K562 (cell line): Measurements from ENCODE around the gene FOXR1. TPM values are rescaled to one million over a fixed set of nuclear protein-coding genes. Genes with fewer than 3 reads are reported as not detected.

Source experiments
- CBFA2T3 ChIP-seq: fragments of 450-650 bp; IDR thresholded peaks from 2 replicates; pipeline ENCODE4 v1.6.1; 2017
- E2F5 ChIP-seq: sonication (generic); formaldehyde crosslinking; IDR thresholded peaks from 2 replicates; pipeline ENCODE4 v1.8.0; 2022; ENCODE audit warnings: mild to moderate bottlenecking, missing genetic modification reagents
- FOXA3 ChIP-seq, 2 experiments: fragments of 450-650 bp in 1 of 2; sonication (generic) in 1 of 2; formaldehyde crosslinking; IDR thresholded peaks in 1 of 2; conservative IDR thresholded peaks in 1 of 2; 2 replicates each; pipeline versions ENCODE4 v1.4.0 to v1.8.0; 2020 to 2022; ENCODE audit warnings: mild to moderate bottlenecking in 2 of 2, missing genetic modification reagents in 1 of 2
- GATAD2A ChIP-seq: fragments of 450-650 bp; IDR thresholded peaks from 2 replicates; pipeline ENCODE4 v1.6.1; 2017
- HDAC6 ChIP-seq: IDR thresholded peaks from 2 replicates; pipeline ENCODE4 v1.6.1; 2012; ENCODE audit warnings: low read depth, mild to moderate bottlenecking, control low read depth, inconsistent platforms, low read length, moderate library complexity
- HMG20A ChIP-seq: fragments of 450-650 bp; formaldehyde crosslinking; conservative IDR thresholded peaks from 2 replicates; pipeline ENCODE4 v1.4.0; 2020; ENCODE audit warnings: mild to moderate bottlenecking, mixed read lengths
- KLF6 ChIP-seq: fragments of 250-450 bp; sonication (Bioruptor Pico); IDR thresholded peaks from 2 replicates; pipeline ENCODE4 v1.4.0; 2020; ENCODE audit warnings: mild to moderate bottlenecking, moderate library complexity, borderline replicate concordance
- MTA2 ChIP-seq: fragments of 450-650 bp; IDR thresholded peaks from 2 replicates; pipeline ENCODE4 v1.6.1; 2016; ENCODE audit warnings: low read depth
- NFIC ChIP-seq: fragments of 450-650 bp; IDR thresholded peaks from 2 replicates; pipeline ENCODE4 v1.6.1; 2017; ENCODE audit warnings: mild to moderate bottlenecking, inconsistent platforms
- PRMT5 ChIP-seq: sonication (generic); formaldehyde crosslinking; IDR thresholded peaks from 2 replicates; pipeline ENCODE4 v1.5.0; 2020; ENCODE audit warnings: missing genetic modification reagents
- SIN3A ChIP-seq, 2 experiments: fragments of 150-350 bp in 1 of 2; IDR thresholded peaks; 2 replicates each; pipeline ENCODE4 v1.6.1; 2011 to 2016; ENCODE audit warnings: borderline replicate concordance in 2 of 2, low read depth in 2 of 2, low read length in 2 of 2, mild to moderate bottlenecking in 2 of 2, moderate library complexity in 2 of 2; ENCODE audit not compliant: control insufficient read depth in 1 of 2
- SMARCA4 ChIP-seq: fragments of 450-650 bp; IDR thresholded peaks from 2 replicates; pipeline ENCODE4 v1.6.1; 2016
- SMARCE1 ChIP-seq: fragments of 450-650 bp; IDR thresholded peaks from 2 replicates; pipeline ENCODE4 v1.7.1; 2016; ENCODE audit warnings: mild to moderate bottlenecking
- SRSF3 ChIP-seq: fragments of 200-400 bp; formaldehyde crosslinking; IDR thresholded peaks from 2 replicates; pipeline ENCODE4 v1.6.1; 2016; ENCODE audit warnings: mild to moderate bottlenecking, low read length, moderate library complexity; ENCODE audit not compliant: insufficient read depth
- TAF1 ChIP-seq: IDR thresholded peaks from 2 replicates; pipeline ENCODE4 v1.6.1; 2011; ENCODE audit warnings: mild to moderate bottlenecking, low read length, moderate library complexity; ENCODE audit not compliant: insufficient read depth, control insufficient read depth, severe bottlenecking; ENCODE audit errors: extremely low read depth
- TEAD4 ChIP-seq, 2 experiments: sonication (generic) in 1 of 2; formaldehyde crosslinking in 1 of 2; IDR thresholded peaks; 2 replicates each; pipeline versions ENCODE4 v1.6.1 to v1.8.0; 2012 to 2022; ENCODE audit warnings: borderline replicate concordance in 1 of 2, inconsistent platforms in 1 of 2, low read length in 1 of 2, mild to moderate bottlenecking in 1 of 2, missing genetic modification reagents in 1 of 2
- ZNF124 ChIP-seq: sonication (generic); formaldehyde crosslinking; IDR thresholded peaks from 2 replicates; pipeline ENCODE4 v1.8.1; 2022; ENCODE audit warnings: missing genetic modification reagents
- ZNF140 ChIP-seq: fragments of 250-450 bp; sonication (Bioruptor Pico); IDR thresholded peaks from 2 replicates; pipeline ENCODE4 v1.8.0; 2021; ENCODE audit warnings: moderate library complexity, mild to moderate bottlenecking, inconsistent platforms
- ZNF263 ChIP-seq: sonication (generic); formaldehyde crosslinking; IDR thresholded peaks from 2 replicates; pipeline ENCODE4 v1.8.0; 2022; ENCODE audit warnings: mild to moderate bottlenecking, missing genetic modification reagents, borderline replicate concordance
- ZNF274 ChIP-seq: IDR thresholded peaks from 2 replicates; pipeline ENCODE4 v1.6.1; 2011; ENCODE audit warnings: low read depth, mild to moderate bottlenecking, low read length, moderate library complexity, borderline replicate concordance
- polyA plus RNA-seq, 8 experiments: library from polyadenylated mRNA; depleted of rRNA in 4 of 8; stranded (reverse) in 5 of 8; unstranded in 3 of 8; fragments of >200 nt; fragmentation: Nextera tagmentation in 2 of 8; fragmentation: Illumina TruSeq in 1 of 8; extraction: Ambion mirVana in 2 of 8; extraction: Trizol in 1 of 8; gene quantifications; 2 replicates each; pipeline versions ENCODE4 v1.2.1 to v1.2.3, GENCODE V29; 2011 to 2014; ENCODE audit warnings: inconsistent platforms in 1 of 8, missing spikeins in 1 of 8
- total RNA-seq, 7 experiments: library from RNA; depleted of rRNA in 6 of 7; stranded (reverse); fragments of >200 nt in 6 of 7; fragmentation: Illumina TruSeq in 2 of 7; extraction: Trizol in 2 of 7; gene quantifications; 2 replicates each; pipeline versions ENCODE4 v1.2.1 to v1.2.3, GENCODE V29; 2011 to 2021; ENCODE audit warnings: low replicate concordance in 1 of 7
- TF ChIP-seq, protein P1 (sequence below): fragments of 250-450 bp; sonication (Bioruptor Pico); IDR thresholded peaks from 2 replicates; pipeline ENCODE4 v1.5.0; 2021; ENCODE audit warnings: mild to moderate bottlenecking, moderate library complexity

FOXR1 gene
- total and polyA plus RNA-seq, 9 of the 15 experiments (the other 6 are each of a cell fraction or from before 2014, with no cell fraction given), result not detected

DNA sequence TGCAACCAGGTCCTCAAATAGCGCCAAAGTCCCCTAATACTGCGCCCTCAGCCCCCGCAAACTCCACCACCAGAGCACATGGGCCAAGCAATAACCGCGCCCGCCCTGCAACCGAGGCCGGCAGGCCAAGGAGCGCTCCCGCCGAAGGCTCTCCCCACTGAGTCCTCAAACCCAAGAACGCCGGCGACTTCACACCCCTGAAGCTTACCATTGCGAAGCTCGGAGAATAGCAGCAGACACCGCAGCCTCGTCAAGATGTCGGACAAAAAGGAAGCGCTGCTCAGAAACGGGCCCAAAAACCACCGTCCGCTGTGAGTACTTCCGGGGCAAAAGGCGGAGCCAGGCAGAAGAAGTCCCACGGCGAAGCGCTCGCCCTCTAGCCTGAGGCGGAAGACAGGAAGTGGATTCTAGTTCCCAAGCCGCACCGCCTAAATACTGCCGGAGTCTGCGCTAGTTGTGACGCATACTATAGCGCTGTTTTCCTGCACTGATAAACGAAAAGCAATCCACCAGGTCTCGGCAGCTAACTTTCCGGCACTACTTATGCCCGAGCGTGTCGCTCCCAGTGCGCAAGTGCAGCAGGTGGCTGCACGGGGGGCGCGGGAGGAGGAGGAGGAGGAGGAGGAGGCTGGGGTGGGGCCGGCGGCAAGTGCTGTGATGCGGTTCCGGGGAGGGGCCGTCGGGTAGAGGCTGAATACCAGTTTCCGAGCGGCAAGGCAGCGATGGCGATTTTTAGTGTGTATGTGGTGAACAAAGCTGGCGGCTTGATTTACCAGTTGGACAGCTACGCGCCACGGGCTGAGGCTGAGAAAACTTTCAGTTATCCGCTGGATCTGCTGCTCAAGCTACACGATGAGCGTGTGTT lies 46.7 kb downstream of the FOXR1 start, which contains the start of the genes RPS25 and TRAPPC4 (continued):
- TF ChIP-seq, protein P1, sequence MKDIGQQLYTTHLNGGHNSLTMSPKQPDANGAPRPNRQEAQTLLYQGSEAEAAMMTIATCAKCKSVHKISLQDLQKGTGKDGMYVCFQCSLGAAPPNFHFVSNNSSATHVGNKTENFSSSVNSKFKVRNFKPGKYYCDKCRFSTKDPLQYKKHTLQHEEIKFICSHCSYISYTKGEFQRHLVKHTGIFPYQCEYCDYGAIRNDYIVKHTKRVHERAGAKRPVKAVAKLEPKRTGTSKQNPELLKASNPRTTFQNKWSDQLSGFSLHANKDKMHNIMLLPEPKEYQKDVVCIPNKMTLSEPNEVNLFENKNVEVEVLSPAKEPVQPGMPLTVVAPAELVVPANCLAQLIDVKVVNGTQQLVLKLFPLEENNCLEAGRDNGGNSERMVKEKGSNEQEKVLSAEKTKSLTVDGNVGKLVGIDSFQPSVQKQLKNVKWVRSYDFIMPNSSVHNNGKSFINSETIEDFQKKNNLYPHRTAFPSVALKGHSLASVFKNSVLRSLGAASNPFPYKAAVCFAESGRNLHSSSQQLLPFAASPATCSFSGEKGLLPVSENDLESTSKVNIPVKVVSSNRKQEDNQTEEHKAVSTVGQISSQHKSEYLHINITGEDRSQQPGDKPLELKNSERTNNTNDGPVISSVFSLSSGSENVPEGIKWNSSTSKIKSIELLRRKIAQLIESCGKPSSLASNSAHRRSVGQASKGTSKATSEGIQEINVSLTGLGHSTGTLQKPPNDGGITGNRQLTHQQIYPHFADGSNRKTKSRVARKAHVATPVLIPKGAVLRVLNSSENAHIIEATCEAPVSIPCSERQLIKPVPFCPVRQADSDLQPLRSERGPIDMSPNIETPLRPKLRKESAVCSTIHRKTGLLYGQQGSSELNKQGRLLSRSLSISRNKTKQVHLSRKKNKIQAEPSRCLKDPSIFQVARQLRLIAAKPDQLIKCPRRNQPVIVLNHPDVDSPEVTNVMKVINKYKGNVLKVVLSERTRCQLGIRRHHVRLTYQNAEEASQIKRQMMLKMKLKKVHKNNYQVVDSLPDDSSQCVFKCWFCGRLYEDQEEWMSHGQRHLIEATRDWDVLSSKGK (CRISPR knock-in tag), result no peak
- TF ChIP-seq SIN3A (IDR thresholded peaks at IDR 0.05; ENCODE audit: borderline replicate concordance in 2 of 2, control insufficient read depth in 1 of 2, low read depth in 2 of 2, low read length in 2 of 2) (peak in 1 of 2 experiments; percentile 74; a peak in 2 of 4 replicates), E2F5 (CRISPR knock-in tag) (no peak), CBFA2T3 (no peak), TEAD4 (IDR thresholded peaks at IDR 0.05; ENCODE audit: low read length) (no peak; the same call in 1 of the 2 replicates), TEAD4 (CRISPR knock-in tag; IDR thresholded peaks at IDR 0.05; ENCODE audit: borderline replicate concordance) (no peak), HDAC6 (no peak), PRMT5 (CRISPR knock-in tag) (no peak), SMARCA4 (no peak), ZNF274 (no peak), HMG20A (CRISPR knock-in tag) (no peak), TAF1 (peak; percentile 94), ZNF263 (CRISPR knock-in tag) (peak; percentile 97), ZNF140 (CRISPR knock-in tag) (no peak), MTA2 (peak; percentile 80), SMARCE1 (no peak), KLF6 (CRISPR knock-in tag) (peak; percentile 73; the same call in 1 of the 2 replicates), ZNF124 (CRISPR knock-in tag) (no peak), SRSF3 (no peak), GATAD2A (no peak), NFIC (peak; percentile 41), FOXA3 (CRISPR knock-in tag; conservative IDR thresholded peaks at IDR 0.05 in 1 of 2, IDR thresholded peaks at IDR 0.05 in 1 of 2) (no peak)
